ENCODE results near the gene NLN. TPM values are rescaled to one million over a fixed set of nuclear protein-coding genes. Genes with fewer than 3 reads are reported as not detected.

NLN gene
- total and polyA plus RNA-seq, 9 of the 15 experiments (the other 6 are each of a cell fraction or from before 2014, with no cell fraction given): 6.9 to 45.2 (median 28.8) TPM

- TF ChIP-seq E2F1 (CRISPR knock-in tag; IDR thresholded peaks at IDR 0.05) (no peak), ZNF224 (CRISPR knock-in tag; IDR thresholded peaks at IDR 0.05) (no peak), MBD1 (CRISPR knock-in tag; IDR thresholded peaks at IDR 0.05) (no peak), CREB3L1 (IDR thresholded peaks at IDR 0.05; ENCODE audit: borderline replicate concordance, low read depth) (no peak), ZNF395 (CRISPR knock-in tag; IDR thresholded peaks at IDR 0.05) (no peak), ZNF584 (CRISPR knock-in tag; IDR thresholded peaks at IDR 0.05; ENCODE audit: low read depth) (no peak), THAP12 (CRISPR knock-in tag; IDR thresholded peaks at IDR 0.05) (no peak), XRCC3 (IDR thresholded peaks at IDR 0.05) (no peak), TCF7 (IDR thresholded peaks at IDR 0.05; ENCODE audit: borderline replicate concordance) (no peak), HDAC6 (IDR thresholded peaks at IDR 0.05; ENCODE audit: low read depth, low read length) (no peak), TEAD4 (IDR thresholded peaks at IDR 0.05; ENCODE audit: low read length) (no peak), TEAD4 (CRISPR knock-in tag; IDR thresholded peaks at IDR 0.05; ENCODE audit: borderline replicate concordance) (no peak), BDP1 (IDR thresholded peaks at IDR 0.05; ENCODE audit: insufficient read depth, insufficient read length) (no peak), HOMEZ (CRISPR knock-in tag; IDR thresholded peaks at IDR 0.05) (no peak), MYC (IDR thresholded peaks at IDR 0.05; ENCODE audit: low read depth, low read length) (no peak), MYC (CRISPR knock-in tag; IDR thresholded peaks at IDR 0.05; ENCODE audit: borderline replicate concordance, low read depth) (0 out of 2 replicates have a peak, but pooled peaks have one; percentile 39), HMG20B (CRISPR knock-in tag; IDR thresholded peaks at IDR 0.05) (no peak)
Measured at GRCh38 chr5:65721050-65721719, 820 bp upstream of the NLN start (continued).
